HG03064 (cell line): Measurements from ENCODE around the gene BOD1L1.

ENCODE experiments used
- ATAC-seq: cut with Tn5 transposase; IDR thresholded peaks from one replicate; pipeline ENCODE4 v1.9.1; 2021; ENCODE audit warnings: low read depth; ENCODE audit not compliant: unreplicated experiment

BOD1L1 gene

DNA sequence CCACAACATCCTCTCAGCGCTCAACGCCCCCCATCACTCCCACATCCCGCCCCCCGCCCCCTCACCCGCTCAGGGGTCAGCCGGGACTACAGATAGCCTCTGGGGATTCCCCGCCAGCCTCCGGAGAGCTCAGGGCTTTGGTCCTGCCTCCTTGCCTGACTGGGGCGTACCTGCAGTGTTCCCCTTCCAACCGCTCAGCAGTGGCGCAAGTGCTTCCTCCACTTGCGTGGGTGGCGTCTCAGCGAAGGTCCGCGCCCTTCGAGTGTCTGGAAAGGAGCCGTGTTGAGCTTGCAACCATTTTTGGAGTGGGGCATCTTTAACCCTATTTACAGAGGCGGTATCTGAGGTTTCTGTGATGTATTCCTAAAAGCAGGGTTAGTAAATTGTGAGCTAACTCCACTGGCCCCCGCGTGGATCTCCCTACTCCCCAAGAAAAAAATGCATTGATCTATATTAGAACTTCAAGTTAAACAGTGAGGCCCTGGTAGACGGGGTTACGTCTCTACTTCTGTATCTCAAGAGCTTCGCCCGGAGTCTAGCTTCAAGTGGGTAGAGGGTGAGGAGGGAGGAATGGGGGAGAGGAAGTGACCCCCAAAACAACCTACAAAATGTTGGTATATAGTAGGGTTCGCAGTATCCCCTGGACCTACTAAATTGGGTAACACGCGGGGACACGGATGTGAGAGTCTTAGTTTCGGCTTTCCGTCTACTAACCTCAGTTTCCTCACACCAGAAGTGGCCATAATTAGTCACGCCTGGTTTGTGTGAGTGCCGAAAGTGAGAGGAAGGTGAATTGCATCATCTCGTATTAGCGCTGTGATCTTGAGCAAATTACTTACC, 99.3 kb downstream of the BOD1L1 start:
- ATAC-seq = peak; percentile 71

DNA sequence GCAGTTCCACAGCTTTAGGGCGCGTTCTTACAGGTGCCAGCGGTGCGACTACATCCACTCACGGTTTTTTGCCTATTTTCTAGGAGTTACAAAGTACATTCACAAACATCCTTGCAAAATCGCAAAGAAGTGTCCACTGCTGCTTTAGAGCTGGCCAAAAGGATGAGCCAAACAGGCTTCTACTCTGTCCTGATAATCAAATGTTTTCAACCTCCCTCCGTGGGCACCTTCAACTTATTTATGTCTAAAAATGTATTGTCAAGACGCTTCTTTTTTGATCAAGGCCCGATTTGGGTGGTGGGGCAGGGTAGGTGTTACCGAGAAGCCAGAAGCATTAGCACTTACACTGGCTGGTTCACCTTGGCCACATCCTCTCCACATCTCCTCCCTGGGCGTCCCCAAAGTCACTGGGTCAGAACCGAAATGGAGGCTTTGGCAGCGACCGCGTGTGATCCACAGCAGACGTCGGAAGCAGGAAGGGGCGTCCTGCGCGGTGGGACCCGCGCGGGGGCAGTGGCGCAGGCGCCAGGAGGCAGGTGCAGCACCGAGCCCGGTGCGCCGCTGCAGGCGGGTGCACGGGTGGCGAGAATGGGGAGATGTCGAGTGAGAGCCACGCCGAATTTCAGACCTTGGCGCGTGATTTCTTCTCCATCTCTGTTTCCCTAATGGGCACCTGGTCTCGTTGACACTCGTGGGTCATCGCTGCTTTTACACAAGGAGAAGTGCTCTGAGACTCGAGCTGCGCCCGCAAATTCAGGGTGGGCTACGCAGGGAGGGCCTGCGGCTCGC, 100.1 kb downstream of the BOD1L1 start:
- no peak for ATAC-seq

DNA sequence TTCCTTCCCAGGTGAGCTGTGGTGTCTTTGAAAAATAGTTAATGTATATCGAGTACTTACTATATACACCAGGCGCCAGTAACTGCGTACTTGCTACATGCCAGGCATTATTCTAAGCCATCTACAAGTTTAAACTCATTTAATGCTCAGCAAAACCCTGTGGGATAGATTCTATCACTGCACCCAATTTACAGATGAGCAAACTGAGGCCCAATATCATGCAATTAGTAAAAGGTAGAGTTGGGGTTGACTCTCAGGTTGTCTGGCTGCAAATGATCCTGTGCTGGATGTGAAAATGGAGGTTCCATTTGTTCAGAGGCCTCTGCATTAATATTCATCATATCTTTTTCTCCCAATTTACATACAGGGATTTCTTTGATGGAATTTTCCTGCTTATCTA, 100.9 kb downstream of the BOD1L1 start:
- ATAC-seq = no peak

DNA sequence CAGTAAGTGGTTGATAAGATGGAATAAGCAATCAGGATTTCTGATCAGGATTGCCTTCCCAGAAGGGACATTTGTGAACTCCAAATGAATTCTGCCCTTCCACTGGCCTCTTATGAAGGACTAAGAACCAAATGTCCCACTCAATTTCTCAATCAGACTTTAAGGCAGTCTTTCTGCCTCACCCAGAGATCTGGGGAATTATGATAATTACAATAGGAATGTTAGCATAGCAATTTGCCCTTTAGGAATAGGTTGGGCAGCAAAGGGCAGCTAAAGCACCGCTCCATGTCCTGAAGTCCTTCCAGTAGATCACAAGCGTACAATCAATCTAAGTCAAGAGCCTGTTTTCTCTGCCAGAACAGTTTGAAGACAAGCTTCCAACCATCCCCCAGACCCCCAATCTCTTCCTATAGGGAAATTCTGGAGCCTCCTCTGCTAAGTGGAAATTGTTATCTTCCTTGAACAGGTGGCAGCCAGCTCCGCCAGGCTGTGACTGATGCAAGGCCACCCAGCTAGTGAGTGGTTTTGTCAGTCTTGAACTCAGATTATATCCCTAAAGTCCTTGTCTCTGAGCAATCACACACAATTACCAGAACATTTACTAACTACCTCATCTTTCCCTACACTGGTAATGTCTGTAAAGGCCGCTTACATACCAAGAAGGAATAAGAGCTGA, 101.8 kb downstream of the BOD1L1 start:
- no peak for ATAC-seq

DNA sequence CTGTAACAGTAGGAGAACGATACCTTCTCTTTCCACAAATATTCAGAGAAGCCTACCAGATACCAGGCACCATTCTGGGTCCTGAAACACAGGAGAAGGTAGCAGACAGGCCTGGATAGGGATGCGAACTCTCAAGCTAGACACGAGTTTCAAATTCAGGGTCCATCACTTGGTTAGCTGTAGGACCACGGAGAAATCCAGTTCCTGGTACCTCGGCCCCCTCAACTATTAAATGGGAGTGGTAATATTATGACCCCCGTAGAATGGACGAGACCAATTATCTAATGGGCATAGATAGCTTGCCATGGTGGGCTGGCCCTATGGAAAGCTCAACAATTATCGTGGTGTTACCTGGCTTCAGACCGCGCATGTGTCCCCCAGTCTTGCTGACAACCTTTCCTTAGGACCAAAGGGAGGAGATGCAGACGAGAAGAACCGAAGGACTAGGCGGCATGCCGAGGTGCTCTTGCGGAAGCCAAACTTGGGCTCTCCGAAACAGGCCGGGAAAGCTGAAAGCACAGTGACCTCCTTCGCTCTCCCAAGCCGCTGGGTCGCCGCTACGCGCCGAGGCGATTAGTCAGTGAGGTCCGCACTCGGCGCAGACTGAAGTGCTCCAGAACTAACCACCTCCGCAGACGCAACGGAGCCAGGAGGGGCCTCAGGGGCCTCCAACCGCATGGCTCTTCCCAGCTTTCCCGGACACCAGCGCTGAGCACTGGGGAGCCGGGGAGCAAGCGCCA, 102.9 kb downstream of the BOD1L1 start:
- ATAC-seq = no peak

DNA sequence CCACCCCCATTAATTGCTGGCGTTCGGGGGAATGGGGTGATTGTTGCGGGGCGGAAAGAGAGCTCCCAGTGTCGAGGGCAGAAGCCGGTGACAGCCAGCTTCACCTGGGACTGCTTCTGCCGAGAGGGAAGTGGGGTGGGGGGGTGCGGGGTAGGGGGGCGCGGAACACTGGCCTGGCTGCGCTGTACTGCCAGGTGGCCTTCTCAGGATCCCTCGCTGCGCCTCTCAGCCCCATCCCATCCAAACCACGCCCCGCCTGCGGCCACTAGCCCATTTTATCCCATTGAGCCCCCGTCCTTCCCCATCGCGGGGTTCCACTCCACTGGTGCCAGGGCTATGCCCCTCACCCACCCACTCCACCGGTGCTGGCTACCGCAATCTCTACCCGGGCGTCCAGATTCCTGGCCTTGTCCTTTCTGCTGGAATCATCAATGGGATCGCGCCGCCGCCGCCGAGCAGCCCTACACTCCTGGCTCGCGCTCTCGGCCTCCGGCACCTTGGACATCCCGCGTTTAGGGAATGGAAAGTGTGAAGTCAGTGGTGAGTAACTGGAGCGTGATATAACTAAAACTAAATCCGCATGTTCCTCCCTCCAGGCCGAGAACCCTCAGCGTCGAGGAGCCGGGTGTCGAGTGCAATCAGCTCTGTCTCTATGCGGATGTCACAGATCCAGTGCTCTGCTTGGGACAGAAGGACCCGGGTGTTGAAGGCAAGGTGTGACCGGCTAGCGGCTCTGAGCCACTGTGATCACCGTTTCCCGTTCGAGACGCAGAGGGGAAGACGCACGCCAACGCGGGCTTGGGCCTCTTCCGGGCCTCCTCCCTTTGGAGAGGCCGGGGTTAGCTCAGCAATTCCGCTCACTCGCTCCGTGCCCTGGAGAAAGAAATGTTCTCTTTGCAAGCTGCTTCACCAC, 103.7 kb downstream of the BOD1L1 start:
- no peak for ATAC-seq

DNA sequence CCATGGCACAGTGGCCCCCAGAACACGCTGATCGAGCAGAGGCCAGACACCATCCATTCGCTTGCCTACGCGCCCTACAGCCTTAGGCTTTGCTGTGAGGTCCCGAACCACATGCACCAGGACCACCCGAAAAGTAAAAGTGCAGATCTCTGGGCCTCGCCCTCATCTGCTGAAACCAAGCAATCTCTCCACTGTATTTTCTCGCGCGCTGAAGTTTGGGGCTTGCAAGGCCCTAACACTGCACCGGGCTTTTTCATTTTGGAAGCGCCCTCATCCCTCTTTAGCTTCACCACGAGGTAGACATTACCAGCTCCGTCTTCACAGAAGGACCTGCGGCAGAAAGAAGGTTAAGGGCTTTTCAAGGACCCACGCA, 104.4 kb downstream of the BOD1L1 start:
- no peak for ATAC-seq

DNA sequence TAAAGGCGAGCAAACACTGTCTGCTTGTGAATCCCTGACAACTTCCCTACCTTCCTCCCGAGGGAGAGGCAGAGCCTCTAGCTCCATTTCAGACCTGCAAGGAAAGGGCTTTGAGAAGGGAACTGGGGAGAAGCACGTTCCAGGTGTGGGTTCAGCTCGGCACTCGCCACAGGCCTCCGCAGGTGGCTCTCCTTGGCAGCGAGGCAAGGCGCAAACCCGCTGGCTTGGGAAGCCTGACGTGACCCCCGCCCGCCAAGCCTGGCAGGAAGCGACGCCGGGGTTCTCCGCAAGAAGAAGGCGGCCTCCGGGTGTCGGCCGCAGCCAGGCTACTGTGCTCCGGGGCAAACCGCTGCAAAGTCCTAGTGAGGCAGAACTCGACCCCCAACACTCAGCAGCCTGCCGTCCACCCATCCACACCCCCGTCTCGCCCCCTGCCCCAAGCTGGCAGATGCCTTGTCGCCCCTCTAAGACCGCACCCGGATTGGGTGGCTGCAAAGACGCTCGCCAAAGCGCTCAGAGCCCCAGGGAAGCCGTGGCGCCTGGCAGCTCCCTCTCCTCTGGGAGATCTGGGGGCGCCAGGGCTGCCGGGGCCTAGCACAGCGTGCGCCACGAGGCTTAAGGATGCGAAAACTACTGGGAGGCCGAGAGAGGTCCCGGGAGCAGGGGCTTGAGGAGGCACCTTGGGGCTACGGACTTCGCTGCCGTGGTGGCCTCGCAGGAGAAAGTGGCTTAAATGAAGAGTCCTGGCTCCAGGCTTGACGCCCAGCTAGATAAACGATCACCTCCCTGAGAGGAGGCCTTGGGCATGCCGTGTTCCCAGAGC, 105.0 kb downstream of the BOD1L1 start:
- ATAC-seq = no peak

DNA sequence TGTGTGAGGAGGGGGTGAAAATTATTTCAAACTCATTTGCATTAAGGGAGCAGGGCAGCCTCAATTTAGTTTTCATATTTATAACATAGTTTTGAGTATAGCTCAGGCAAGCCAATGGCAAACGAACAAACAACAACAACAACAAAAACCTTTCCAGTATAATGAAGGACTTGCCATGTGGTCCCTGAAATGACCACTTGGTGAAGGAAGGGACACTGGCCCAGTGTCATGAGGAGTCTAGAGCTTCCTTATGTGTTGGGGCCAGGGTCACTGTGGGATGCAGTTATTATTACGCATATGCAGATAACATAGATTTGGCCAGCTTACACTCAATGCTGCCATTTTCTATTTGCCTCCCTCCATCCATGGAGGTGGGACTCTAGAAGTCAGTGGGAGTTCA, 106.5 kb downstream of the BOD1L1 start:
- ATAC-seq = no peak
